HG03103 (cell line): ENCODE measurements around the gene PRTN3.

Experiments used
- ATAC-seq: cut with Tn5 transposase; IDR thresholded peaks from one replicate; pipeline ENCODE4 v1.9.1; 2021; ENCODE audit warnings: low read depth; ENCODE audit not compliant: unreplicated experiment

The PRTN3 gene

GRCh38 chr19:802498-803098, 38.2 kb upstream of the PRTN3 start:
- ATAC-seq, result no peak

- ATAC-seq, result no peak
Observed at GRCh38 chr19:803099-803561, 37.7 kb upstream of the PRTN3 start.

GRCh38 chr19:803686-804418, 36.9 kb upstream of the PRTN3 start:
- ATAC-seq, result no peak

- ATAC-seq, result no peak
Observed at GRCh38 chr19:804419-805165, 36.2 kb upstream of the PRTN3 start.

GRCh38 chr19:805166-805551, 35.6 kb upstream of the PRTN3 start:
- no peak for ATAC-seq

- no peak for ATAC-seq
Observed at GRCh38 chr19:805600-806550, 34.9 kb upstream of the PRTN3 start.

GRCh38 chr19:806815-807421, 33.9 kb upstream of the PRTN3 start:
- ATAC-seq, result no peak

- no peak for ATAC-seq
Observed at GRCh38 chr19:807627-808422, 33.0 kb upstream of the PRTN3 start.

- ATAC-seq, result no peak
Observed at GRCh38 chr19:808423-808775, 32.4 kb upstream of the PRTN3 start.

GRCh38 chr19:810077-810855, 30.5 kb upstream of the PRTN3 start:
- no peak for ATAC-seq

GRCh38 chr19:810883-811489, 29.8 kb upstream of the PRTN3 start:
- ATAC-seq, result no peak

GRCh38 chr19:811506-812048, 29.2 kb upstream of the PRTN3 start:
- no peak for ATAC-seq

- no peak for ATAC-seq
Observed at GRCh38 chr19:812049-812746, 28.6 kb upstream of the PRTN3 start.

- no peak for ATAC-seq
Observed at GRCh38 chr19:812747-813218, 28.0 kb upstream of the PRTN3 start.

- no peak for ATAC-seq
Observed at GRCh38 chr19:813219-814151, 27.3 kb upstream of the PRTN3 start.
